Stimulated activated CD8-positive, alpha-beta memory T cell treated with anti-CD3 and anti-CD28 coated beads, Interleukin-4, amount 100 ng/mL, for 24 hours (primary cell): ENCODE results near the gene SEMA4D.

Experiments
- DNase-seq: peaks from one replicate; pipeline ENCODE4 v3.0.0-alpha.2; 2020; ENCODE audit warnings: low read depth

Gene SEMA4D

DNA sequence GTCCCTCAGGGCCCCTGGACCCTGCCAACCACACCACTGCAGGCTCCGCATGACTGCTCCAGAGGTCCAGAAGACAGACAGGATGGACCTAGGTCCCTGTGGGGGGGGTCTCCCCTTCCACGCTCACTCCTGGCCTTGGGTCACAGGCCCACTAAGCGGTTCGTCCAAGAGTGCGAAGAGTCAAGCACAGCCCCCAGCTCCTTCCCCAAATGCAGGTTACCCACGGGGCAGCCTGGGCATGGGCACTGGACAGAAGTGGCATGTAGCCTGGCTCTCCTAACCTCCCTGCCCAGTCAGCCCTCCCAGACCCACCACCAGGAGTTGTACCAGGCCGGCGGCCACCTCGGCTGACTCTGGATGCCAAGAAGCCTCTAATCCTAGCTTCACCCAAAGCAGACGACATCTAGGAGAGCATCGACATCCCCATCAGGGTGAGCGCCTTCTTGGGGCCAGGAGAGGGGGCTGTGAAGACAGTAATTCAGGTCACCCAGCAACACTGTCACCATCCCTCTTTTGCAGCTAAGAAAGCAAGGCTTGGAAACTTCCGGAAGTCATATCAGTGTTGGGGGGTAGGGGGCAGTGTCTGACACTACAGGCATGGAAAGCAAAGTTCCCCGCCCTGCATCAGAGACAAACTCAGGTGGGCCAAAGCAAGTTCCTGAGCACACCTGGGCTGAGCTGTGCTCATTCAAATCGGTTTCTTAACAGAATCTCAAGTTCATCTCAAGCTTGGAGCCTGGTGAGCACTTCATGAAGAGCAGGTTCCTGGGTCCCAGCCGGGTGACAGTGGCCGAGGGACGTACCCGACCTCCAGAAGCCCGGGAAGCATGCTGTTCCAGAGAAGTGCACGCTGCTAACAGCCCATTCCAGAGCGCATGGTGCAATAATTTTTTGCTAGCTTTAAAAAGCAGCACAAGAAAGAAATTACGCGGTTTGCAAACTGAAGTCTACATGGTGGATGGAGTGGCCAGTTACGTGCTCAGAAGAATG is 68.7 kb downstream of the SEMA4D start:
- no peak for DNase-seq

DNA sequence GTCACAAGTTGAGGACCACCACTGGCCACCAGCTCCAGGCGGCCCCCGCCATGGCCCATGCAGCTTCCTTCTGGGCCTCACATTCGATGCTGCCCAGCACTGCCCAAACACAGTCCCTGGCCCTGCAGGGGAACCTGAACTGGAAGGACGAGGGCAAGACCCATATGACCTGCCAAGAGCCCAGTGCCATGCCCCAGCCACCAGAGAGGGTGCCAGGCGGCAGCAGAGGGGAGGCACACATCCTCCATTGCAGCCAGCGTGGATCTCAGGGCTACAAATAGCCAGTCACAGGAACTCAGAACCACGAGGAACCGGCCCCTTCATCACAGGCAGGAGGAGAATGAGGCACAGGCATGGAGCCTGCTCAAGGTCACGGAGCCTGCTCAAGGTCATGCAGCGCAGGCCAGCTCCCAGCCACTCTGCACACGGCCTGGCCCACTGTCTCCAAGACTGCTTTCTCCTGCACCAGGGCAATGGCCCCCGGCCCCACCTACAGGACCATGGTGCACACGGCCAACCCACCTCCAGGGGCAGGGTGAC is 69.6 kb downstream of the SEMA4D start:
- no peak for DNase-seq

DNA sequence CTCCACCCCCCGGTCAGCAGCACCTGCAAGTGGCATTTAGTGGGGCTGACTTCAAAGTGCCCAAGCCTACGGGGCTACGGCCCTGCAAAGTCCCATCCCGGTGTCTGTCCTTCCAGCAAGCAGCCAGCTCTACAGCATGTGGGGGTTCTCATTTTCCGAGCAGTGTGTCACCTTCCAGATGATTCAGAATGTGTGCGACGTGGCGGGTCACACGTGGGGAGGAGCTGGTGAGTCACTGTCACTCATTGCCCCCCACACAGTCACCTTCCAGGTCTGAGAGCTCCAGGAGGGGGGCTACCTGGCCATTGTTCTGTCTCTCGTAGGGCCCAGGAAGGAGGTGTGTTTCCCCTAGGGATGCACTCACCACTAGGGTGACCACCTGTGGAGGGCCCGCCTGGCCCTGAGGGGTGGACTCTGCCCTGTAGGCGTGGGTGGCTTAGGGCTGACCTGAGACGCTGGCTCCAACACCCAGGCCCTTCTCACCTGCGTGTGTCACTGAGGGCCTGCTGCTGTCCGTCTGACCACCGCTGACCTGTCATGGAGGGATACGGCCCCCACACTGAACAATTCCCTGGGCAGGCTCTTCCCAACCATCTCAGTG is 70.2 kb downstream of the SEMA4D start:
- peak; percentile 77 for DNase-seq

GRCh38 chr9:89426384-89426961 is 71.4 kb downstream of the SEMA4D start:
- DNase-seq: no peak

DNA sequence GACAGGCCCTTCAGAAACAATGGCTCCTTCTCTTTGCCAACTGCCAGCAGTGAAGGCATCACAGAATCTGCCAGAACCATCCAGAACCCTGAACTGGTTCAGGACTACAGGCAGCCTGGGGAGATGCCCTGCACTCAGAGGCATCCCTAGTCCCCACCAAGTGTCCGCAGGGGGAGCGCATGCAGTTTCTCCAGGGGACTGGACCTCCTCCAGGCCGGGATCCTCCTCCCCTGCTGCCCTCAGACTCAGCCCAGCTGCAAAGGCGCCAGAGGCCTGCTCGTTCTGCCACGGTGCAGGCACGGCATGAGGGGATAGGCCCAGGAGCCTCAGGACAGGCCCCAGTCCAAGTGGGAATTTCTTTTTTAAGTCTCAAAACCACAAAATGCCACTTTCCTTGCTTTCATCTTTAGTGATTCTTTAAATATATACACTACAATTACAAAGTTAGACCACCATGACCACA is 72.0 kb downstream of the SEMA4D start:
- DNase-seq: no peak

DNA sequence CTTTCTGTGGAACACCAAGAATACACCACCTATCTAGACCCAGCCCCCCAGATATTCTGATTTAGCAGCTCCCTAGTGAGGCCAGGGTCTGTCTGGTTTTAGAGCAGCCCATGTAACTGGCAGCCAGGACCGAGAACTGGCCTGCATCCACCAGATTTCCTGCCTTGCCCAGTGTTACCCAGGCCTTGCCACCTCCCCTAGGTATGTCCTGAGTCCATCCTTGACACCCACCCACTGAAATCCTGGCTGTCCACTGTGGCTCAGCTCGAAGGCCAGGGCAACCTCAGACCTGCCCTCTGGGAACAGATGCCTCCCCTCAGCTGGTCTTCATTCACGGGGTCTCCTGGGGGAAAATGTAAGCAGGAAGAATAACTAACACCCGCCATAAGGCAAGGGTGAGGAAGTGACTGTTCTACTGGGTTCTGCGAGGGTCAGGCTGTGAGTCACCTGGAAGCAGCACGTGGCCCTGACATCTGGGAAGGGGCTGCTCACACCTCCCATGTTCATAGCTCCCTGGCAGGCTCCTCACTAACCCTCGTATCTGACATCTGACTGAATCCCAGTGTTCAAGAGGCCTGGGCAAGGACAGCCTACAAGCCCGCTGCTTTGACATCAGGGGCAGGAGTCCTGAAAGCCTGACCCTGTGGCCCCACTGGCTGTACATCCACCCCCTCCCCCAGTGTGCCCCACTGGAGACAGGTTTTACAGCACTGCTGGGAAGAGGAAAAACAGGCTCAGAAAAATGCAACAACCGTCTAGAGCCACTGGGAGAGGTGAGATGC is 72.7 kb downstream of the SEMA4D start:
- no peak for DNase-seq

DNA sequence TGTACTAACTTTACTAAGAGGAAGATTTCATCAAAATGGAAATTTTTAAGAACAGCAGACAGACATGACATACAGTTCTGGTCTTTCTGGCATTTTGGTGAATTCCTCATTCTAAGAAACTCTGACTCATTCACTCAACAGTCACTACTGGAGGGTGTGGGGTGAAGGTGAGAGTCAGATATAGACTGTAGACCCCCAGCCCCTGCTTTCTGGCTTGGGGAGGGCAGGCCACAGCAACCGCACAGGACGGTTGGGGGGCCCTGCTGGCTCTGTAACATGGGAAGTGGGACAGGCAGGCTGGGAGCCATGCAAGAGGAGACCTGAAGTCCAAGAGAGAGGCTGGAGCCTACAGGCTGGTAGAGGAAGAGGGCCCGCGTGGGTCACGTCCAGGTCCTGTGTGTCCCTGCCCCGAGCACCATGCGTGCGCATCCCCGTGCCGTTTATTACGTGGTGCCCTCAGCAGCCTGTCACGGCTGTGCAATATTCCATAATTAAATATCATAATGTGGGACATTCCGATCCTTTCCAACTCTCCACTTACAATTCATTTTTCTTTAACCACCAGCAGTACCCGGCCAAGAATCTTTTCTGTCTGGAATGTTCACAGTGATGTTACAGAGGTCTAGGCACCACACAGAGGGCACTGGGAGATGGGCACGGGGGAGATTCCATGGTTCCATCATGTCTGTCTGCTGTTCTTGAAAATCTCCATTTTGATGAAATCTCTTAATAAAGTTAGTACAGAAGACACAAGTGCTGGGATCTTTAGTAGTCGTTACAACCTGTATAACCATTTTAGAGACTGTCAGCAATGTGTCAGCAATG is 75.5 kb downstream of the SEMA4D start:
- DNase-seq: no peak

GRCh38 chr9:89421595-89421994 is 76.3 kb downstream of the SEMA4D start:
- DNase-seq: no peak

DNA sequence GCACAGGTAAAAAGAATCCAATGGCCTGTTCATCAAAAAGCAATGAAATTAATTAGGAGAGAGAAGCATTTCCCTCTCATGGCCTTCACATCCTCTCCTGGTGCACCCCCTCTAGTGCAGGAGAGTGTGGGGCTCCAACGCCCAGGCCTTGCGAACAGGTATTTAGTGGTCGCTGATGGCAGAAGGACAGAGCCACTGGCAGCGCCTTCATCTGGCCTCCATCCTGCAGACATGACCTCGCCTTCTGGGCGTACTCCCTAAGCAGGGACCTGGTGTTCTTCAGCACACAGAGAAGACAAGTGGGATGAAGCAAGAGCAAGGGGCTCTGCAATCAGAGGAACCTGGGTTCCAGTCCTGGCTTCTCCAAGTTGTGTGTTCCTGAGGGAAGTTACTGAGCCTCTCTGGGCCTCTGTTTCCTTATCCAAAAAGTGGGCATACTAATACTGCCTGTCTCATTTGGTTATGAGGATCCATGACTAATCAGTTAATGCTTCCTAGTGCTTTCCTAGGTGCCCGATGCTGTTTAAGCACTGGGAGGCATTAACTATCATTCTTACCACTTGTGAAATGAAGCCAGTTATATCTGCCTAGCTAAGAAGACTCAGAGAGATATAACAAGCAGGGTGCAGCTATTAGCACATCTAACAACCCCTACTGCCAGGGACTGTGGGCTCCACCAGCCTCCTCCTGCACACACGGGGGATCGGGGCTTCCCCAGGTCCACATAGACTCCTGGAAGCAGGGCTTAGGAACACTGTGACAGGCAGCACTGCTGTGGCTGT is 77.3 kb downstream of the SEMA4D start:
- DNase-seq: no peak

GRCh38 chr9:89419978-89420394 is 77.9 kb downstream of the SEMA4D start:
- no peak for DNase-seq

DNA sequence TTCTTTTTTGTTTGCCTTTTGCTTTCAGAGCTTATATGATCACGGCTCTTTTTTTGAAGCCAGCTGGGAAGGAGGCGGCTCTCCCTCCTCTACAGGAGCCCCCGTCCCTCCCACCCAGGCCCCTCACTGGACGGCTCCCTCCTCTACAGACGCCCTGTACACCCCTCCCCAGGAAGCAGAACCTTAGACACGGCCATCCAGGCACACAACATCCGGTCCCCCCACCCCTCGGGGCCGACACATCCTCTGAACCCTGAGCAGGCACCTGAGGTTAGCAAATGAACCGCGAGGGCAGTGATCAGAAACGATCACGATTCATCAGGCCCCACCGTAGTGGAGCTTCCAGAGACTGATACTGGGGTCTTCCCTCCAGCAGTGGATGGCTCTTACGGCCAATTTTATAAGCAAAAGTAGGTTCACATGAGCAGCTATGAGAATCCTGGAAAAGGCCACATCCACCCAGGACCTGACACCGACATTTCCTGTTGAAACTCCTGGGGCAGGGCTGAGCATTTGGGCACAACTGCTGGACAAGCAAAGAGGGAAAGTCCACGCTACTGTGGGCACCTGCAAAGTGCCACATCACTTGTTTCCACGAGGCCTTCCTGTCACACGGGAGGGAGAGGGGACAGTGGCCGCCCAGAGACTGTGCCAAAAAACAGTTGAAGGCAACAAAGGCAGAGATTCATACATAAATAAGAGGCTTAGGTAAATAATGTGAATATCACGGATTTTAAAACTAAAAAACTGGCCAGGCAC is 78.9 kb downstream of the SEMA4D start:
- no peak for DNase-seq

GRCh38 chr9:89418474-89418845 is 79.5 kb downstream of the SEMA4D start:
- DNase-seq: no peak

DNA sequence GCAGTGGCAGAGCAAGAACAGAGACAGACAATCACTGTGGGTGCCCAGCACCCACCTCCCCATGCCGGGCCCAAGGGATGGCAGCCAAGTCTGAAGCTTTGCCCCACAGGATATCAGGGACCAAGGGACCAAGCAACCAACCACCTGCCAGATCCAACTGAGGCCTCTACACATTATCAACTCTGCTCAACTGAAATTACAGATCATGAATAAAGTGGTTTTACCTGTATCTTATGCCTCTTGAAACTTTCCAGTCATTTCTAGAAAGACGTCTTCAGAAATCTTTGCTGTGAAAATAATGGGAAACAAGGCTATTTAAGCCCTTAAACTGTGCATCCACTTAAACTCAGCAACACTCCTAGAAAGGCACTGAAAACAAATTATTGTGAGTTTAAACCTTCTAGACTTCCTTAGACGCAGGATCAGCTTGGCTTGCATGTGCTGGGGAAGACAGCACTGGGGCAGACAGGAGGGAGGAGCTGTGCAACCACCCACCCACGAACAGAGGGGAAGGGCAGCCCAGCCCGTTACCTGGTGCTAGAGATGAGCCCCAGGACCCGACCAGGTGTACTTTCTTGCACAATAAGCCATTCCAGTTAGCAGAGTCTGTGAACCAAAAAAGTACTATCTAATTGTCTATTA is 80.0 kb downstream of the SEMA4D start:
- no peak for DNase-seq

GRCh38 chr9:89414670-89415324 is 83.1 kb downstream of the SEMA4D start:
- DNase-seq: no peak

- DNase-seq: no peak
Measured at GRCh38 chr9:89413963-89414638, 83.8 kb downstream of the SEMA4D start.

GRCh38 chr9:89412951-89413350 is 85.0 kb downstream of the SEMA4D start:
- no peak for DNase-seq

DNA sequence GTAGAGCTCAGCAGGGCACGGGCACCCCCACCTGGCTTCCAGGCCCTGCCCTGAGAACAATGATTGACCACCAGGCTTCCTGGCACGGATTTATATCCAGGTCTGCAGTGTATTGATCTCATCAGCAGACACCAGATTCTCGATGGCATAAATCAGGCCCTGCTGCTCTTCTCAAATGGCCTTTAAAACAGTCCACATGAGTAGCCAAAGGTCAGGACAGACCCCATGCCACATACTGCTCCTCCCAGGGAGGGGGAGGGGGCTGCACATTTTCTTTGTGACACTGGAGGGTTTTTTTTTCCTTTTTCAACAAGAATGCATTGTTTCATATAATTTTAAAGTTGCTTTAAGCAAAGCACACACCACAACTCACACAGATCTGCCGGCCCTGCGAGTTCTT is 85.4 kb downstream of the SEMA4D start:
- DNase-seq: no peak

DNA sequence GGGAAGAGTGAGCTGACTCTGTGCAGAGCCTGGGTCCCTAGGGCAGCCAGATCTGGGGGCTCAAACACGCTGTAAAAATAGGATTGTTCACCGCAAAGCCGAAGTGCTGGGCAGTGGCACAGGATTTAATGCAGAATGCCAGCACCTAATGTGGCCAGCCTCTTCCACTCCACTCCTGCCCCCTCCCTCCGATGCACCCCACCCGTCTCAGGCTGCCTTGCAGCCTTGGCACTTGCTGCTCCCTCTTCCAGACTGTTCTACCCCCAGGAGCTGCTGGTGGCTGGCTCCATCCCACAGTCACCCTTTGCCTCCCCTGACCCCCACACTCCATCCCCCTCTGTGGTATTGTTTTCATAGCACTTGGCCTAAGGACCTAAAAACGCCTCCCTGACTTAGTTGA is 86.2 kb downstream of the SEMA4D start:
- DNase-seq: no peak
